ENCODE measurements around the gene PACSIN3.
"Not testable (repeated sequence)": the region's sequence is repeated elsewhere in the genome, so short reads cannot be mapped to it uniquely, and the experiment has no call there.

Gene PACSIN3

DNA sequence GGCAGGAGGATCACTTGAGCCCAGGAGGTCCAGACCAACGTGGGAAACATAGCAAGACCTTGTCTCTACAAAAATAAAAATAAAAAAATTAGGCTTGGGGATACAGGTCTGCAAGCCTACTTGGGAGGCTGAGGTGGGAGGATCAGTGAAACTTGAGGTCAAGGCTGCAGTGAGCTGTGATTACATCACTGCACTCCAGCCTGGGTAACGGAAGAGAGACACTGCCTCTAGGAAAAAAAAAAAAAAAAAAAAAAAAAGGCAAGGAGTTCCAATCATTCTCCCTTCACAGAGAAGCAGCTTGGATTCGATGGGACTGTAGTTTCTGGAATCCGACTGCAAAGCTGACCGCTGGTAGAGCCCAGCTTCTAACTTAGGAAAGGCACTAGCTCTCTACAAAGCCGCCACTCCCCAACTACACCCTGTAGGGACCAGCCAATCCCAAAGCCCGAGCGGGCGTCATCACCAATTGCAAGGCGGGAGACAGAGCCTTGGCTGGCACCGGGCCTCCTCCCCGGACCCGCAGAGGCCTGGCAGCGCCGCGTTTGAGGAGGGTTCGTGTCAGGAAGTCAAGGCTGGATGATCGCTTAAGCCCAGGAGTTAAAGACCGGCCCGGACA is 27.8 kb upstream of the PACSIN3 start:
- H3K9me3 ChIP-seq (ENCODE audit: control insufficient read depth, low read depth, low read length), result no peaks in the 10 kb centered on the region
- peak overlapping the region; percentile 83 for H3K4me3 ChIP-seq (ENCODE audit: low read length)
- peak overlapping the region; percentile 24 for H3K27ac ChIP-seq (ENCODE audit: low read length)
- H3K9ac ChIP-seq (ENCODE audit: low read length), result peak overlapping the region; percentile 98
- H3K36me3 ChIP-seq (ENCODE audit: control insufficient read depth, low read depth, low read length), result no peaks in the 10 kb centered on the region
- H3K4me1 ChIP-seq (ENCODE audit: control insufficient read depth, low read depth, low read length), result peaks cover 12% of the 10 kb centered on the region
- no peaks in the 10 kb centered on the region for H3K27me3 ChIP-seq (ENCODE audit: control insufficient read depth, insufficient read depth, low read length)

DNA sequence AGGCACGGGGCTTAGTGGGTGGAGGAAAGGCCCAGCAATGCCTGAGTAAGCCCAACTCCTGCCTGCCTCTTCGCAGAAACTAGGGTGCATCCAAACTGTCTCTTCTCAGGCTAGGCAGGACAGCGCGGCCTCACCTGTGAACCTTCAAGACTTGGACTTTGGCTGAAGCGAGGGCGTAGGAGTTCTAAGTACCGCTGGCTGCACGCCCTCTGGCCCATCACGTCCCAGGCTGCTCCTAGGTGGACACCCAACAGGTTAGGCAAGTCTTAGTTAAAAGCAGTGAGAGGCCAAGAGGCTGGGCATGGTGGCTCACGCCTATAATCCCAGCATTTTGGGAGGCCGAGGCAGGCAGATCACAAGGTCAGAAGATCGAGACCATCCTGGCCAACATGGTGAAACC is 26.7 kb upstream of the PACSIN3 start:
- Histone ChIP-seq H3K36me3 (ENCODE audit: control insufficient read depth, low read depth, low read length) (no peaks in the 10 kb centered on the region), H3K27me3 (ENCODE audit: control insufficient read depth, insufficient read depth, low read length) (no peaks in the 10 kb centered on the region), H3K9ac (ENCODE audit: low read length) (no peak overlapping the region)

DNA sequence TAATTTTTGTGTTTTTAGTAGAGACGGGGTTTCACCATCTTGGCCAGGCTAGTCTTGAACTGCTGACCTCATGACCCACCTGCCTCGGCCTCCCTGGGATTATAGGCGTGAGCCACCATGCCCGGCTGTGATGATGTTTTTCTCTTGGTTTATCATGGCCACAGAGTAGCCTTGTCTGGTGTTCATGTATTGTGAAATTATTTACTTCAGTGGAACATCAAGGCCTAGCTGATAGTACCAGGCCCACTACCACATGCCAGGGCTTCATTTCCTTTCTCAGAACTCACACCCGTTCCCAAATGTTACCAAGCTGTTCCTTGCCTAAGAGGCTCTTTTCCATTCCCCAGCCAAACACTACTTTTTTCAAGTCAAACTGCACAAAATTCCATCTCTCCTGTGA is 22.4 kb upstream of the PACSIN3 start:
- H3K27me3 ChIP-seq (ENCODE audit: control insufficient read depth, insufficient read depth, low read length), result no peaks in the 10 kb centered on the region
- no peak overlapping the region for H3K9ac ChIP-seq (ENCODE audit: low read length)
- no peaks in the 10 kb centered on the region for H3K9me3 ChIP-seq (ENCODE audit: control insufficient read depth, low read depth, low read length)
- no peak overlapping the region for H3K27ac ChIP-seq (ENCODE audit: low read length)
- no peak overlapping the region for H3K4me3 ChIP-seq (ENCODE audit: low read length)
- H3K4me1 ChIP-seq (ENCODE audit: control insufficient read depth, low read depth, low read length), result peaks cover 8% of the 10 kb centered on the region
- H3K36me3 ChIP-seq (ENCODE audit: control insufficient read depth, low read depth, low read length), result no peaks in the 10 kb centered on the region

More for the DNA sequence above, 26.7 kb upstream of the PACSIN3 start:
- no peaks in the 10 kb centered on the region for H3K9me3 ChIP-seq (ENCODE audit: control insufficient read depth, low read depth, low read length)
- H3K4me3 ChIP-seq (ENCODE audit: low read length), result no peak overlapping the region
- H3K27ac ChIP-seq (ENCODE audit: low read length), result no peak overlapping the region
- peaks cover 12% of the 10 kb centered on the region for H3K4me1 ChIP-seq (ENCODE audit: control insufficient read depth, low read depth, low read length)

DNA sequence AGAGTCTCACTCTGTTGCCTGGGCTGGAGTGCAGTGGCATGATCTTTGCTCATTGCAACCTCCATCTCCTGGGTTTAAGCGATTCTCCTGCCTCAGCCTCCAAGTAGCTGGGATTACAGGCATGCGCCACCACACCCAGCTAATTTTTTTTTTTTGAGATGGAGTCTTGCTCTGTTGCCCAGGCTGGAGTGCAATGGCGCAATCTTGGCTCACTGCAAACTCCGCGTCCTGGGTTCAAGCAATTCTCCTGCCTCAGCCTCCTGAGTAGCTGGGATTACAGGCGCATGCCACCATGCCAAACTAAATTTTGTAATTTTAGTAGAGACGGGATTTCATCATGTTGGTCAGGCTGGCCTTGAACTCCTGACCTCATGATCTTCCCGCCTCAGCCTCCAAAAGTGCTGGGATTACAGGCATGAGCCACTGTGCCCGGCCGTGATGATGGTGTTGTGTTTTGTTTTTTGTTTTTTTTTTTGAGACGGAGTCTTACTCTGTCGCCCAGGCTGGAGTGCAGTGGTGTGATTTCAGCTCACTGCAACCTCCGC is 21.8 kb upstream of the PACSIN3 start:
- not testable (repeated sequence) for H3K27me3 ChIP-seq (ENCODE audit: control insufficient read depth, insufficient read depth, low read length); H3K9ac ChIP-seq (ENCODE audit: low read length); H3K4me3 ChIP-seq (ENCODE audit: low read length); H3K36me3 ChIP-seq (ENCODE audit: control insufficient read depth, low read depth, low read length); H3K9me3 ChIP-seq (ENCODE audit: control insufficient read depth, low read depth, low read length); H3K4me1 ChIP-seq (ENCODE audit: control insufficient read depth, low read depth, low read length); H3K27ac ChIP-seq (ENCODE audit: low read length)

DNA sequence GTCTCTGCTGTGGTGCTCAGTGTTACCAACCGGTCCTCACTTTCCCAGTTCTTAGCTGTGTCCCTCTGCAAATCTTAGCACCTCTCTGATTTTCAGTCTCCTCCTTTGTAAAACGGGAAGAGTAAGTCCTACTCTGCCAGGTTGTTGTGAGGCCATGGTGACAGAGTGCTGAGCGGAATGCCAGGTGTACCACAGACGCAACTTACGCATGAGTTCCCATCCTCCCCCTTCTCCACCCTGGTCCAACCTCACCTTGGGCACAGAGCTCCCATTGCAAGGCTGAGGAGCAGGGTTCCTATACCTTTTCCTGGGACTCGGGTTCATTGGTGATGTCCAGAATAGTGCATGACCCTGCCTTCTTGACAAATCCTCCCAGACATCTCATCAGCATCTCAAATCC is 21.2 kb upstream of the PACSIN3 start:
- Histone ChIP-seq H3K9ac (ENCODE audit: low read length) (no peak overlapping the region), H3K4me1 (ENCODE audit: control insufficient read depth, low read depth, low read length) (peaks cover 8% of the 10 kb centered on the region), H3K4me3 (ENCODE audit: low read length) (no peak overlapping the region), H3K27me3 (ENCODE audit: control insufficient read depth, insufficient read depth, low read length) (no peaks in the 10 kb centered on the region), H3K36me3 (ENCODE audit: control insufficient read depth, low read depth, low read length) (no peaks in the 10 kb centered on the region), H3K9me3 (ENCODE audit: control insufficient read depth, low read depth, low read length) (no peaks in the 10 kb centered on the region), H3K27ac (ENCODE audit: low read length) (no peak overlapping the region)

DNA sequence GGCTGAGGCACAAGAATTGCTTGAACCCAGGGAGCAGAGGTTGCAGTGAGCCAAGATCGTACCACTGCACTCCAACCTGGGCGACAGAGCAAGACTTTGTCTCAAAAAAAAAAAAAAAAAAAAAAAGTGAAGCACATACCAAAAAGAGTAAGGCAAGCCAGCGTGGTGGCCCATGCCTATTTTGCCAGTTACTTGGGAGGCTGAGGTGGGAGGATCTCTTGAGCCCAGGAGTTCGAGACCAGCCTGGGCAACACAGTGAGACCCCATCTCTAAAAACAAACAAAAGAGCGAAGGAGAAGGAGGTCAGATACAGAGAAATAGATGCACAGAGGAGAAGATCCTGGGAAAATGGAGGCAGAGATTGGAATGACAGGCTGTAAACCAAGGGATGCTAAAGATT is 20.3 kb upstream of the PACSIN3 start:
- not testable (repeated sequence) for H3K4me1 ChIP-seq (ENCODE audit: control insufficient read depth, low read depth, low read length); H3K27ac ChIP-seq (ENCODE audit: low read length); H3K4me3 ChIP-seq (ENCODE audit: low read length); H3K27me3 ChIP-seq (ENCODE audit: control insufficient read depth, insufficient read depth, low read length); H3K9ac ChIP-seq (ENCODE audit: low read length); H3K36me3 ChIP-seq (ENCODE audit: control insufficient read depth, low read depth, low read length); H3K9me3 ChIP-seq (ENCODE audit: control insufficient read depth, low read depth, low read length)

DNA sequence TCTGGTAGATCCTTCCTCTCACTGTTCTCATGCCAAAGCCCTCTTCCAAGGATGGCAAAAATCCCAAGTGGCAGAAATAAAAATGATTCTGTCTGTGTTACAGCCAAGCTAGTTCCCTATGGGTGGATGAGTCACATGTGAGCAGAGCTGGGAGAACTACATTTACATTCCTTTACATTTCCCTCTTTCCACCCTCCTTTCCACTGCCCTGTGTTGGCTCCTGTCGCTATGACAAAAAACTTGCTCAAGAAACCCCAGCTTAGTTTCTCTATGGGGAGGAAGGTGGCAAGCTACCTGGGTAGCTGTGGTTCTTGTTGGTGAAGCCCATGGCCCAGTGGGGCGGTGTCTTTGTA is 18.4 kb upstream of the PACSIN3 start:
- no peaks in the 10 kb centered on the region for H3K9me3 ChIP-seq (ENCODE audit: control insufficient read depth, low read depth, low read length)
- H3K9ac ChIP-seq (ENCODE audit: low read length), result no peak overlapping the region
- no peaks in the 10 kb centered on the region for H3K36me3 ChIP-seq (ENCODE audit: control insufficient read depth, low read depth, low read length)
- H3K27me3 ChIP-seq (ENCODE audit: control insufficient read depth, insufficient read depth, low read length), result no peaks in the 10 kb centered on the region
- H3K4me1 ChIP-seq (ENCODE audit: control insufficient read depth, low read depth, low read length), result peaks cover 8% of the 10 kb centered on the region
- H3K4me3 ChIP-seq (ENCODE audit: low read length), result no peak overlapping the region
- no peak overlapping the region for H3K27ac ChIP-seq (ENCODE audit: low read length)

DNA sequence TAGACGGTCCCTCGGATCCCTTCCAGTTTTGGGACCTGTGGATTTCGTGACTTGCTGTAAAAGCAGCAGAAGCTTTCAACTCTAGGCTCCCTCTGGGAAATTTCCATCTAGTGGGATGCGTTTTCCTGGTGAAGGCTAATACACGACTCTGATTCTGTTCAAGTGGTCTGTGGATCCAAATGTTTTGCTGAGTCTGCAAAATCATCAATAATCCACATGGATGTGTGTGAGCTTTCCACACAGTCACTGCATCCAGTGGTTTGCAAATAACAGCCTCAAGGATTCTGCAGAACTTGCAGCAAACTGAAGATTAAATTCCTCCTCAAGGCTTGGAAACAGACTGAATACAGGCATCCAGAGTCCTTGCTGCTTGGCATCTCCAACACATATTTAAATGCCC is 16.3 kb upstream of the PACSIN3 start:
- Histone ChIP-seq H3K9me3 (ENCODE audit: control insufficient read depth, low read depth, low read length) (no peaks in the 10 kb centered on the region), H3K36me3 (ENCODE audit: control insufficient read depth, low read depth, low read length) (no peaks in the 10 kb centered on the region), H3K27ac (ENCODE audit: low read length) (no peak overlapping the region), H3K27me3 (ENCODE audit: control insufficient read depth, insufficient read depth, low read length) (no peaks in the 10 kb centered on the region), H3K4me3 (ENCODE audit: low read length) (no peak overlapping the region), H3K9ac (ENCODE audit: low read length) (no peak overlapping the region), H3K4me1 (ENCODE audit: control insufficient read depth, low read depth, low read length) (peaks cover 8% of the 10 kb centered on the region)

DNA sequence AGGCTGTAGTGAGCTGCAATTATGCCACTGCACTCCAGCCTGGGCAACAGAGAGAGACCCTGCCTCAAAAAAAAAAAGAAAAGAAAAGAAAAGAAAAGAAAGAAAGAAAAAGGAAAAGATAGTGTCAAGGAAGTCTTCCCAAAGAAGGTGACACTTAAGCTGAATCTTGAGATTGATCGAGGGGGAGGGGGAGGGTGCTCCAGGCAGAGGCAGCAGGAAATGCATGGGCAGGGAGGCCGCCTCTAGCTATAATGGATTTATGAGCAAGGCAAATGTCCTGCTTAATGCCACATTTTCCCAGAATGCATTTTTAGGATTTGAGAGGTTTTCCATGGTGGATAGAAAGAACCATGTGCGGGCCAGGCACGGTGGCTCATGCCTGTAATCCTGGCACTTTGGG is 14.8 kb upstream of the PACSIN3 start:
- Histone ChIP-seq H3K27me3 (ENCODE audit: control insufficient read depth, insufficient read depth, low read length) (no peaks in the 10 kb centered on the region), H3K4me3 (ENCODE audit: low read length) (no peak overlapping the region), H3K27ac (ENCODE audit: low read length) (no peak overlapping the region), H3K9me3 (ENCODE audit: control insufficient read depth, low read depth, low read length) (no peaks in the 10 kb centered on the region), H3K9ac (ENCODE audit: low read length) (no peak overlapping the region), H3K36me3 (ENCODE audit: control insufficient read depth, low read depth, low read length) (no peaks in the 10 kb centered on the region), H3K4me1 (ENCODE audit: control insufficient read depth, low read depth, low read length) (peaks cover 8% of the 10 kb centered on the region)

DNA sequence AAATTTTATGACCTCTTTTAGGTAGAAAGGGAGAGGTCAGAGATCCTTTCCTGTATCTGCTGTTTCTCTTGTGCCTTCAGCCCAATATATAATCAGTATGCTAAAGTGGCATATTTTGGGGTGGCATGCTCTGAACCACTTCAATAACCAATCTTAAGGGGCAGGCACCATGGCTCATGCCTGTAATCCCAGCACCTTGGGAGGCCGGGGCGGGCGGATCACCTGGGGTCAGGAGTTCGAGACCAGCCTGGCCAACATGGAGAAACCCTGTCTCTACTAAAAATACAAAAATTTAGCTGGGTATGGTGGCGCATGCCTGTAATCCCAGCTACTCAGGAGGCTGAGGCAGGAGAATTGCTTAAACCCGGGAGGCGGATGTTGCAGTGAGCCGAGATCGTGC is 11.9 kb upstream of the PACSIN3 start:
- not testable (repeated sequence) for H3K27ac ChIP-seq (ENCODE audit: low read length); H3K4me3 ChIP-seq (ENCODE audit: low read length); H3K9ac ChIP-seq (ENCODE audit: low read length); H3K27me3 ChIP-seq (ENCODE audit: control insufficient read depth, insufficient read depth, low read length); H3K4me1 ChIP-seq (ENCODE audit: control insufficient read depth, low read depth, low read length); H3K36me3 ChIP-seq (ENCODE audit: control insufficient read depth, low read depth, low read length); H3K9me3 ChIP-seq (ENCODE audit: control insufficient read depth, low read depth, low read length)

DNA sequence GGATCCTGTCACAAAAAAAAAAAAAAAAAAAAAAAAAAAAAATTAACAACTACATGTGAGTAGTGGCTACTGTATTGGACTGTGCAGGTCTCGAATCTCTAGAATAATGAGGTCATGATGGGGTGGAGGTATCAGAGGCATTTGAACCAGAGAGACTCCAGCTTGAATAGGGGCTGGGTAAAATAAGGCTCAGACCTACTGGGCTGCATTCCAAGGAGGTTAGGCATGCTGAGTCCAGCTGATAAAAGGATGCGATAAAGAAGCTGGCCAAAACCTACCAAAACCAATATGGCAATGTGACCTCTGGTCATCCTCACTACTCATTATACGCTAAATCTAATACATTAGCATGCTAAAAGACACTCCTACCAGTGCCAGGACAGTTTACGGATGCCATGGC is 5.9 kb upstream of the PACSIN3 start:
- Histone ChIP-seq H3K27ac (ENCODE audit: low read length) (no peak overlapping the region), H3K4me3 (ENCODE audit: low read length) (no peak overlapping the region), H3K9me3 (ENCODE audit: control insufficient read depth, low read depth, low read length) (no peaks in the 10 kb centered on the region), H3K36me3 (ENCODE audit: control insufficient read depth, low read depth, low read length) (no peaks in the 10 kb centered on the region), H3K27me3 (ENCODE audit: control insufficient read depth, insufficient read depth, low read length) (peaks cover 24% of the 10 kb centered on the region), H3K4me1 (ENCODE audit: control insufficient read depth, low read depth, low read length) (peaks cover 8% of the 10 kb centered on the region), H3K9ac (ENCODE audit: low read length) (no peak overlapping the region)

DNA sequence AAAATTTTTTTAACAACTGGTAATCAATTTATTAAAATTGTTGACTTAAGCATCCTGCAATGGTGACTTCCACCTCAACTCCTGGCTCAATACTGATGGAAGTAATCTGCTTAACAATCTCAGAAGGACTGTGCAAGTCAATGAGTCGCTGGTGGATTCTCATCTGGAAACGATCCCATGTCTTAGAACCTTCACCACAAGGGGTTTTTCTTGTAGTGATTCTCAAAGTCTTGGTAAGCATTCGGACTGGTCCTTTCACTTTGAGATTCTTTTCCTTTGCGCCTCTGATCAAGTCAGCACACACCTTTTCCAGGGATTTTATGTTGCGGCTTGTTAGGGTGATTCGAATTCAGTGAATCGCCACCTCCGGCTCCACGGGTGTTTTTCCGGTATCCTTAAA is 4.9 kb upstream of the PACSIN3 start:
- H3K4me1 ChIP-seq (ENCODE audit: control insufficient read depth, low read depth, low read length); H3K36me3 ChIP-seq (ENCODE audit: control insufficient read depth, low read depth, low read length); H3K4me3 ChIP-seq (ENCODE audit: low read length); H3K9me3 ChIP-seq (ENCODE audit: control insufficient read depth, low read depth, low read length); H3K9ac ChIP-seq (ENCODE audit: low read length); H3K27ac ChIP-seq (ENCODE audit: low read length): not testable (repeated sequence)
- H3K27me3 ChIP-seq (ENCODE audit: control insufficient read depth, insufficient read depth, low read length), result peaks cover 31% of the 10 kb centered on the region
